GM19452 (cell line): ENCODE data around the gene N4BP2.

Source experiments
- ATAC-seq: cut with Tn5 transposase; IDR thresholded peaks from one replicate; pipeline ENCODE4 v1.9.1; 2021; ENCODE audit not compliant: unreplicated experiment

The N4BP2 gene

DNA sequence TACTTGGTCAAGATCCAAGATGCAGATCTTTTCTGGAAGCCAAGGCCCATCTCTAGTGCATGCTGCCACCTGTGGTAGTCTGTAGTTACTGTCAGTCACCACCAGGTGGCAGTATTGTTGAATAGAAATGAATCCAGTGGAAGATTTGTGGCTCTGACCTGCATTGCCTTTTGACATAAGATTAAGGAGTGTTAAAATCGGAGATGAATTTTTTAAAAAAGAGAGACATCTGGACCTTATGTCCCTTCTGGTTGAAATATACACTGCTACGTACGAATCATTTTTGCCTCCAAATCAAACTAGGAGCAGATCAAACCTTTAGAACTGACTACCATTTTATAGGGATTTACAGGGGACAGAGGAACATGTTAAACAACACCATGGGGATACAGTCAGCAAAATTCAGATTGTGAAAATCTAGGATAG is 93.3 kb downstream of the N4BP2 start:
- ATAC-seq, result peak; percentile 77

DNA sequence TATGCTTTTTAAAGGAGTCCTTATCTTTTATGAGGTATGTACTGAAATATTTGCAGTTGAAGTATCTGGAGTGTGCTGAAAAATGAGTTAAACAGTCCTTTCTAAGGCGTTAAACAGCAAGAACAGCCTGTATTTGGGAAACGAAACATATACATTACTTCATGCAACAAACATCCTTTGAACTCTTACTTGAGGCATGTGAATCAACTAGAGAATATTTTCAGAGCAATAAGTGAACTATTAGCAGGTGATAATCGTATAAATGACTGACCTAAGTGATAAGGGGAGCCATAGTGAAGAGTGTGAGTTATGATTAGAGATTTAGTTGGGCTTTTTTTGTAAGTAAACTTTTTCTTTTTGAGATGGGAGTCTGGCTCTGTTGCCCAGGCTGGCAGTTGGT is 94.3 kb downstream of the N4BP2 start:
- no peak for ATAC-seq

- ATAC-seq, result no peak
Measured at GRCh38 chr4:40152637-40153036, 96.0 kb downstream of the N4BP2 start.

- ATAC-seq, result no peak
Measured at GRCh38 chr4:40157436-40157835, 100.8 kb downstream of the N4BP2 start.

GRCh38 chr4:40160258-40160657 is 103.6 kb downstream of the N4BP2 start:
- ATAC-seq, result no peak

GRCh38 chr4:40164459-40164858 is 107.8 kb downstream of the N4BP2 start:
- ATAC-seq, result no peak

DNA sequence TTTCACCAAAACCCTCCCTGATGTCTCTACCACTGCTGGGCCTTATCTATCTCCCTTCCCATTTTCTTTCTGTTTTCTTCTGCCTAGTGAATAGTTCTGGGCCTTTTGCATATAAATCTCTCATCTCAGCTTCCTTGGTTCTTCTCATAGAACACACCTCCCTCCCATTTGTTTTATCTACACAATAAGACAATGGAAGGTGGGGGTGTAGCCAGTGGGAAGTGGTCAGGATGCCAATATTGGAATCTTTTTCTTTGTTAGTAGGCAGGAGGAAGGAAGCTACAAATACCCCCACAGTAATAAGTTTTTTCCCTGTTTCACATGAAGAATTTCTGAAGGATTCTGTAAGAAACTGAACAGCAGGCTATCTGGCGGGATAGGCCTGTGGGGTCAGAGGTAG is 109.3 kb downstream of the N4BP2 start:
- ATAC-seq, result no peak

GRCh38 chr4:40168070-40168469 is 111.4 kb downstream of the N4BP2 start:
- ATAC-seq, result no peak

GRCh38 chr4:40170588-40170987 is 113.9 kb downstream of the N4BP2 start:
- ATAC-seq, result peak; percentile 72

DNA sequence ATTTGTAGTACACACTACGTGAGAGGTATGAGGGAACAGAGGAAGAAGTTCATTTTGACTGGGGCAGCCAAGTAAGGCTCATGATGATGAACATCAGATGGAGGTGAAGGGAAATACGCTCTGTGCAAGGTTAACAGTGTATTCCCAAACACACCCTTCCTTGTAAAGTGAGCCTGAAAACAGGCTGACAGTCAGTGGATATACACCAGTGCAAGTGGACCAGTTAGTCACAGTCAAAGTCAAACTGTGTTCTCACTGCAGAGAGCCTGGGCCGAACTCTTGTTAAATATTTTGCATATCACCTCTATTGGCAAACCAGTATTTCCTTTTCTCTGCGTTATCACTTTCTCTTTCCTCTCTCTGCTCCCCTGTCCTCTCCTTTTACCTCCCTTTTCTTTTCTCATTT is 116.8 kb downstream of the N4BP2 start:
- no peak for ATAC-seq

GRCh38 chr4:40176602-40177001 is 120.0 kb downstream of the N4BP2 start:
- no peak for ATAC-seq

- ATAC-seq, result no peak
Measured at GRCh38 chr4:40177591-40177990, 120.9 kb downstream of the N4BP2 start.

- no peak for ATAC-seq
Measured at GRCh38 chr4:40178672-40179071, 122.0 kb downstream of the N4BP2 start.

- no peak for ATAC-seq
Measured at GRCh38 chr4:40179360-40179759, 122.7 kb downstream of the N4BP2 start.

DNA sequence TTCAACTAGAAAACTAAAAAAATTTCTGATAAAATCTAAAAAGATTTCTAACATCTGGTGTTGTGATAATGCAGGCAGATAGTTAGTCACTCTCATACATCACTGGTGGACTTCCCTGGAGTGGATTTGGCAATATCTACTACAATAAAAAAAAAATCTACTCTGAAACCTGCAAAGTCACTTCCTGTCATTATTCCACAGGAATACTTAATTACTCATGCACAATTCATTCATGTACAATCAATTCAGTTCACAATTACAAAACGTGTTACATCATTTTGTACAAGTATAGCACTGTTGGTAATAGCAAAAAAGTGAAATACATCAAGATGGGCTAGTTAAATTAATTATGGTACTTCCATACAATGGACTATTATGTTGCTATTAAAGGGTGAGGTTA is 123.7 kb downstream of the N4BP2 start:
- no peak for ATAC-seq

DNA sequence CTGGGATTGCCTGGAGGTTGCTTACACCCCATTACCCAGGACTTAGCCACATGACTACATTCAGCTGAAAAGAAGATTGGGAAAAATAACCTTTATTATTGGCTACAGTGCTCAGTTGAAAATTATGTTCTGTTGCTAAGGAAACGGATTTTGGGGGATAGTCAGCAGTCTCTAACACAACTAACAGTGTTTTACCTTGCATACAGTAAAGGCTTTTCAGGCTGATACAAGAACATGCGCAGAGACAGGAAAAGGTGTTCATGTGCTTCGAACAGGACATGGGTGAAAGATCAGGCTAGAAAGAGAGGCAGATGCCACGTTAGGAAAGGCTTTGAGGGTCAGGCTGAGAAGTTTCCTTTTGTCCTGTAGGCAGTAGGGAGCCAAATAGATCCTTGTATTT is 125.4 kb downstream of the N4BP2 start:
- no peak for ATAC-seq

DNA sequence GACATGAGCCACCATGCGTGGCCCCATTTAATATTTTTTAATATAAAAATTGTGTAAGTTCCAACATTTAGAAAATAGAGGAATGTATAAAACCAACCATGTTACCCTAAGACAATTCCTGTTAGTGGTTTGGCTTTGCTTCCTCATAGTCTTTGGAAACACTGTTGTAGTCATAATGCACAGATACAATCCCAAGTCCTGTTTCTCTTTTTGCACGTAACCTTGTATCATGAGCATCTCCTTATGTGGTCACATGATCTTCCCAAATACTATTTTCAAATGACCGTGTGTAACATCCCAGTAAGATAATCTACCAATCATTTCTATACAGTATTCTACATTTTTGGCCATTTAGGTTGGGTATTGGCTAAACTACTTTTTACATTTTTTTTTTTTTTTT is 126.3 kb downstream of the N4BP2 start:
- ATAC-seq, result no peak

- no peak for ATAC-seq
Measured at GRCh38 chr4:40183615-40184411, 127.2 kb downstream of the N4BP2 start.

GRCh38 chr4:40185830-40186664 is 129.4 kb downstream of the N4BP2 start:
- peak; percentile 47 for ATAC-seq

GRCh38 chr4:40186665-40187014 is 130.0 kb downstream of the N4BP2 start:
- ATAC-seq, result no peak

- no peak for ATAC-seq
Measured at GRCh38 chr4:40187386-40187906, 130.8 kb downstream of the N4BP2 start.

- ATAC-seq, result no peak
Measured at GRCh38 chr4:40190019-40190418, 133.4 kb downstream of the N4BP2 start.
